Stimulated activated CD4-positive, alpha-beta T cell treated with anti-CD3 and anti-CD28 coated beads, Interleukin-2, amount 100 ng/mL, for 48 hours (primary cell): ENCODE data around the gene MRPS34.

Source experiments
- DNase-seq, 2 donors: peaks; one replicate each; pipeline ENCODE4 v3.0.0-alpha.2; 2020

MRPS34 gene

DNA sequence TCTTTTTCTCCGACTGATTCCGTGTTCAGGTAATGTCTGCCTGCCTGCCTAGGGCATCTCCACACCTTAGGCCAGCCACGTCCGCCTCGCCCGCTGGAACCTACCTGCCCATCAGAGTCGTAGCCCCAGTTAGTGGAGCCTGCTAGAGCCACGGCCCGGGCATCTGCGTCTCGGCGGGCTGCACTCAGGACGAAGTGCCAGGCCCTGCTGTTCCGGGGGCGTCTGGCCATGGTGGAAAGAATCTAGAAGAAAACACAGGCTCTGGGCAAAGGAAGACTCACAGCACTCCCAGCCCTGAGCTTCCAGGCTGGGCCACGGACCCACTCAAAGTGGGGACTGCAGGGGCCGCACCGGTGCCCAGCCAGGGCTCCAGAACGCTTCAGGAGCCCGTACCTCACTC is 8.3 kb upstream of the MRPS34 start:
- no peak for DNase-seq

DNA sequence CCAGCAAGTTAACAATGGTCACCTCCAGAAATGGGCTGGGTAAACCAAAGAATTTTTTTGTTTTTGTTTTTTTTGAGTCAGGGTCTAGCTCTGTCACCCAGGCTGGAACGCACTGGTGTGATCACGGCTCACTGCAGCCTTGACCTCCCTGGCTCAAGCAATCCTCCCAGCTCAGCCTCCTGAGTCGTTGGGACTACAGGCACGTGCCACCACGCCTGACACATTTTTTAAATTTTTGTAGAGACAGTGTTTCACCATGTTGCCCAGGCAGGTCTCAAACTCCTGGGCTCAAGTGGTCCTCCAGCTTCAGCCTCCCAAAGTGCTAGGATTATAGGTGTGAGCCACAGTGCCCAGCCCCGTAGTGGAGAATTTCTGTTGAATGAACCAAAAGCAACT is 7.7 kb upstream of the MRPS34 start:
- no peak for DNase-seq

DNA sequence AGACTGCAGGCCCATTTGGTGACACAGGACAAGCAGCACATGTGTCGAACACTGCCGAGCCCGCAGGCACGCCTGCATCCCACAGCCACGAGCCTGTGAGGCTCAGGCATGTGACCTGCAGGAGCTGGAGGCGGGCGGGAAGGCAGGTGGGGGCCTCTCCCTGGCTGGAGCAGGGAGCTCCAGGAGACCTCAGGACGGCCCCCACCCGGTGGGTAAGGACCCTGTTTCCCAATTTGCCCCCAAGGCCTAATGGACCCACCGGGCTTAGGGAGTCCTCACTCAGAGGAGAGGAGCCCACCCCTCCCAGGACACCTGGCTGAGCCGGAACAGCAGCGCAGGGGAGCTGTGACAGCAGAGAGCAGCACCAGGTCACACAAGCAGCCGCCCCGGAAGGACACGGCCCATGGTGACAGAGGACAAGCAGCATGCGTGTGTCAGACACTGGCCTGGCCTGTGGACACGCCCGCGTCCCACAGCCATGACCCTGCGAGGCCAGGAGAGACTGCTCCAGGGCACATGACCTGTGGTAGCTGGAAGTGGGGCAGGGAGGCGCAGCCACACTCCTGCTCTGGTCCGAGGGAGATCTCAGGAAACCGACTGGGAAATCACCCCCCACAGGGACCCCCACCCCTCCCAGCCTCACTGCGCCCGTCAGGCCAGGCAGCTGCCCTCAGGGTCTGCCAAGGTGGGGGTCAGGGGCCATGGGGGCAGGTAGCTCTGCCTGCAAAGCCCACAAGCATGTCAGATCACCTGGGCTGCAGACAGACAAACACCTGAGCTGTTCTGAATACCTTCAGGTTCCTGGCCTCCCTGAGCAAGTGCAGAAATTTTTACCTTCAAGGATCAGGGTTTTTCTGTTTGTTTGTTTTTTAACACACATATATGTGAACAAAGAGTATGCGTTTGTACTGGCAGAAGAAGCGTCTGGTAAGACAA is 7.1 kb upstream of the MRPS34 start:
- DNase-seq, result no peak

DNA sequence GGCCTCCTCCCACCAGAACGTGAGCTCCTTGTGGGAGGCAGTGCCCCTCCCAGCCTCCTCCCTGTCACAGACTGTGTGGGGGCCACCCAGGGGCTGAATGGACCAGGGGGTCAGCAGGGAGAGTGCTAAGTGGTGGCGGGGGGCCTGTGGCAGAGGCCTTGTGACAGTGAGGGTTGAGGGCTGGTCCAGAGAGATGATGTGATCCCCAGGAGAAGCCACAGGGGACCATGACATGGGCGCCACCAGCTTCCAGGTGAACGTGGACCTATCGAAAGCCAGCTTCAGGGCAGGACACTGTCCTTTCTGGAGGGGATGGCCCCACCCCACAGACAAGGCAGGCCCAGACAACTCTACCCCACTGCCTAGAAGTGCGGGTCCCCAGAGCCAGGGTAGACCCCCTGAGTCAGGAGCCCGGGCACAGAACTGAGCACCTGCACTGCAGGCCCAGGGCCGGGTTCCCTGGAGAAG is 6.3 kb upstream of the MRPS34 start:
- DNase-seq, result no peak

DNA sequence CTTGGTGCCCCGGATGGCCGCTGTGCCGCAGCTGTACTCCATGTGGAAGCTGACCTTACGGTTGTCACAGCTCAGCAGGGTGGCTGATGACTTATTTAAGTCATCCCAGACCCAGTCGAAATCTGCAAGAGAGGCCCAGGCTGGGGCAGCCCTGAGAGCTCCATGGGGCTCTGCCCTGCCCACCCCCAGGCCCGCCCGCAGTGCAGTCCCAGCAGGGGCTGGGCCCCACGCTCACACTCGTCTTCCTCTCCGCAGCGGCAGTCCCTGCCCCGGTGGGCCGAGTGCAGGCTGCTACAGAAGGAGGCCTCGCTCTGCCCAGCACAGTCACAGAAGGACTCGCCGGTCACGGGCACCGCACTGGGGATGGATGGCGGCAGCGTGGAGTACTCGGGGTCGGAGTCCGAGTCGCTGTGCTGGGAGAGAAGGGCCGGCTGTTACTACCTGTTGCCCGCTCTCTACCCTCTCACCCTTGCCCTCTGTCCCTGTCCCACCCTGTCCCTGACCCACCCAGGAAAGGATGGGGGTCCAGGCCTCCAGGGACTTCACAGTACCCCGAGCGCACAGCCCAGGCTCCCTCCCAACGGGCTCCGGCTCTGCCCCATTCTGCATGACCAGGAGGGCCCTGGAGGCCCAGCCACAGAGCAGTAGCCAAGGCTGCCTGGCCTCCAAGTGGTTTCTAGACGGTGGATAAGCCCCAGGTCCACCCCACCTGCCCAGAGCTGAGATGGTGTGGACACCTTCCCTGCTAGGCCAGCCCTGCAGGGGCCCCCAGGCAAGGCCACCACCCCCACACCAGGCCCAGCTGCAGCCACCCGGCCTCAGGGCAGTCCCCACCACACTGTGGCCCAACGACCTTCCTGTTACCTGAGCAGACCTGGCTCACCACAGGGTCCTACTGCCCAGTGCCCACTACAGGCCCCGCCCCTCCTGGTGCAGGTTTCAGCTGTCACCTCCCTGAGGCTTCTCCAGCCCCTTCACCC is 5.6 kb upstream of the MRPS34 start:
- no peak for DNase-seq

DNA sequence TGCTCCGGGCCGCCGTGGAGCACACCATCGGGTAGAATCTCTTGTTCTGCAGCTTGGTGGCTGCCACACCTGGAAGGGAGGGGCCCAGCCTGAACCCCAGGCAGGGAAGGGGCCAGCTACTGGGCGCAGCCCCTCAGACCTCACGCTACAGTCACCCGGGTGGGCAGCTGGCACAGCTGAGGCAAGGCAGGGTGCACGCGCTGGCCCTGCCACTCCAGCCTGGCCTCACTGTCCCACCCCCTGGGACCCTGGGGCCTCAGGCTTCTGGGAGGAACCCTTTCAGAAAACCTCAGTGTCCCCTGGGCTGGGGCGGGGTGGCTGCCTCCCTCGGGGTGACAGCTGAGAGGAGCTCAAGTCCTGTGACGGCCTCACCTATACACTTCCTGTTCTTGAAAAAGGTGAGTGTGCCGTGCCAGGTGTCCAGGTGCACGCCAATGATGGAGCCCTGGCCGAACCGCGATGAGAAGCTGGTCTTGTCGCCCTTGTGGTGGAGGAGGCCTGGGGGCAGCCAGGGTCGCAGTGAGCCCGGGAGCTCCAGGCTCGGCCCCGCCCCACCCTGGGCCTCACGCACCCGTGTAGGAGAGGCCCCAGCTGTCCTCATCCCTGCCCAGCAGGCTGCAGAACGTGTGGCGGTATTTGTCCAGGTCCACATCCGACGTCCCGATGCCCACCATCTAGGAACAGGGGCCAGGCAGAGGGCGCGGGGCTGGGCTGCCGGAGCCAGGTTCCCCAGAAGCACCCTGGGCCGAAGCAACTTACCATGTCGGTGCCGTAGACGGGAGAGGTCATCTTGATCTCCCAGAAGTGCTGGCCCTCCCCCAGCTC is 4.7 kb upstream of the MRPS34 start:
- no peak for DNase-seq

DNA sequence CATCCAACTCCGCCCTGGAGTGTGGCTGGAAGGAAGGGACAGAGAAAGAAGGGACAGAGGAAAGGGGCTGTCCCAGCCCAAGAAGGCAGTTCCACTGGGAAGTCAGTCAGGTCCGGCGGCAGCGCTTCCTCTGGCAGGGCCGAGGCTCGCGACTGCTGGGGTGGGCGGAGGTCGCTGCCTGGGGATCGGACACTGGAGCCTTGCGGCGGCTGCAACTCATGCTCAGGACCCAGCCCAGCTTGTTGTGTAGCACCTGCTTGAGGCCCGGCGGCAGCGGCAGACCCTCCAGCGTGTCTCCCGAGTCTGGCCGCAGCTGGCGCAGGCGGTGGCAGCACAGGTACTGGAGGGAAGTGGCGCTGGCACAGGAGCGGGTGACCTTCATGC is 4.0 kb upstream of the MRPS34 start:
- DNase-seq, result no peak

DNA sequence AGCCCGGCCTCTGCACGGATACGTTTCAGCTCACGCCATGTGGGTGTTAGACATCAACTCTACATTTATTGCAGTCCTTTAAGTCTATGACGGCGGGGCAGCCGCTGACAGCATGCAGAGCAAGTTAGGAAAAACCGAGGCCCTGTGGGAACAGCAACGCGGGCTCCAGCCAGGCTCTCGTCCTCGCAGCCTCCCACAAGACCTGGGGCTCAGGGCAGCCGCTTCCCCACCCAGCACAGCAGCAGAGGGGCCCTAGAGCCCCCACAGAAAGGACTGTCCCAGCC is 3.7 kb upstream of the MRPS34 start:
- no peak for DNase-seq

DNA sequence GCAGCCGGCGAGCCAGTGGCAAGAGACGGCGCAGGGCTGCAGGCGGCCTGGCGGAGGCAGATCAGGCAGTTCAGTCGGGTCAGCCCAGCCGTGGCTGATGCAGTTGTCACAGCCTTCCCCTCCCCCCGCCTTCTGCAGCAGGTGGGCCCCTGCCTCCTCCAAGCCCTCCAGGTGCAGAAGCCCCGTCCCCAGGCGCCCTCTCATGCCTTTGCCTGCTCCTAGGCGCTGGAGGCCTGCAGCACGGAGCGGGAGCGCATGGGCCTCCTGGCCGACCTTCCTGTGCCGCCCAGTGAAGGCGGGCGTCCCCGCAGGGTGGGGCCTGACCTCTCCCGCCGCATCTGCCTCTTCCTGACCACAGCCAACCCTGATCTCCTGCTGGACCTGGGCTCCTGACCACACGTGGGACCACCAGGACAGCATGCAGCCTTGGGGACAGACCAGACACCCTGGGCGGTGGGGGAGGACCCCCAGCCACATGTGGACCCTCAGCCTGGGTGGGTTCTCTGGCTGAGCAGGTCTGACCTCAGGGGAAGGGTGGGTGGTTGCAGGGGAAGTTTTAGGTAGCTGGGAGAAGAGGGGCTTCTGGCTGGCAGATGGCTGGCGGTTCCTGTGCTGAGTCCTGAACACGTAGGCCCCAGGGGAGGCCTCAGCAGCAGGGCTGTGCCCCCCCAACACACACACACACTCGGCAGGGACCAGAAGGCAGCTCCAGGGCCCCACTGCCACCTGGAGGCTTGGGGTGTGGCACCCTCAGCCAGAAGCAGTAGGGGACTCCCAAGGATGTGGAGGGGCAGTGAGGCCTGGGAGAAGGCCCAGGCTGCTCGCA is 3.1 kb upstream of the MRPS34 start:
- DNase-seq, result no peak

DNA sequence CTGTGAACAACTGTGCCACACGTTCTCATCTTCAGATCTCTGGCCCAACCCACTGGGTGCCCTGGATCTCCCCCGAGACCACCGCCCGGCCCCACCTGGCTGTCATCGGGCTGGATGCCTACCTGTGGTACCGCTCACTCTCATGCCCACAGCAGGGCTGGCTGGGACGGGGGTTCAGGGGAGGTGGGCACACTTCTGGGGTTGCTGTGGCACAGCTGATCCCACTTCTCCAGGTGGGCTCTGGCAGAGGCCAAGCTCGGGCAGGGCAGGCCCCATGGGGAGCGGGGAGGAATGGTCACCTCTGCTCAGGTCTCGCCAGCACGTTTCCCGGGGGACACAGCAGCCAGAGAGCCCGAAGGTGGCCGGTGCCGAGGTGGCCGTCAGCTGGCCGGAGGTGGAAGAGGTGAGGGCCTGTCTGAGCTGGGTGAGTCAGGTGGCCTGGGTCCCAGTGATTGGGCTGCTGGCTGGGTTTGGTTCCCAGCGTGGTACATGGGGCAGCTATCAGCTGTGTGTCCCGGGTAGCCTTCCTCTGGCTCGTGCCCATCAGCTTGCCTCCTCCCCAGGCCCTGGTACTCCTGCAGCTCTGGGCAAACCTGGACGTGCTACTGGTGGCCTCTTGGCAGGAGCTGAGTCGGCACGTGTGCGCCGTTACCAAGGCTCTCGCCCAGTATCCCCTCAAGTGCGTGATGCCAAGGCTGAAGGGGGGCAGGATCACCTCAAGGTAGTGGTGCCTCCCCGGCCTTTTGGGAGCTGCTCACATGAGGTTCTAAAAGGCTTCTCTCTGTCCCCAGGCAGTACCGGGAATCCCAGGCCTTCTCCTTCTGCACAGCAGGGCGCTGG is 2.3 kb upstream of the MRPS34 start:
- DNase-seq, result no peak

DNA sequence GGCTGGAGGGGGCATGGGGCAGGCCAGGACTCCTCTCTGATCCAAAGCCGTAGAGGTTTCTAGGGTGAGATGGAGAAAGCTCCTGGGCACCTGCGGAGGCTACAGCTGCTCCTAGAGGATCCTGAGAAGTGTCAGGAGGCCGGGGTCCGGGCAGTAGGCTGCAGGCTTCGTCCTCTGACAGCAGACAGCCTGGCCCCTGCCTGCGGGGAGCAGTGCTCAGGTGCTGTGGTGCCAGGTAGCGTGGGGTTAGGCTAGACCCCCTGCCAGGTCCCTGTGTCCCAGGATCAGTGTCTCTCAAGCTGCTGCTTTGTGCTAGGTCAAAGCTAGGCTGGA is 1.5 kb upstream of the MRPS34 start:
- no peak for DNase-seq

DNA sequence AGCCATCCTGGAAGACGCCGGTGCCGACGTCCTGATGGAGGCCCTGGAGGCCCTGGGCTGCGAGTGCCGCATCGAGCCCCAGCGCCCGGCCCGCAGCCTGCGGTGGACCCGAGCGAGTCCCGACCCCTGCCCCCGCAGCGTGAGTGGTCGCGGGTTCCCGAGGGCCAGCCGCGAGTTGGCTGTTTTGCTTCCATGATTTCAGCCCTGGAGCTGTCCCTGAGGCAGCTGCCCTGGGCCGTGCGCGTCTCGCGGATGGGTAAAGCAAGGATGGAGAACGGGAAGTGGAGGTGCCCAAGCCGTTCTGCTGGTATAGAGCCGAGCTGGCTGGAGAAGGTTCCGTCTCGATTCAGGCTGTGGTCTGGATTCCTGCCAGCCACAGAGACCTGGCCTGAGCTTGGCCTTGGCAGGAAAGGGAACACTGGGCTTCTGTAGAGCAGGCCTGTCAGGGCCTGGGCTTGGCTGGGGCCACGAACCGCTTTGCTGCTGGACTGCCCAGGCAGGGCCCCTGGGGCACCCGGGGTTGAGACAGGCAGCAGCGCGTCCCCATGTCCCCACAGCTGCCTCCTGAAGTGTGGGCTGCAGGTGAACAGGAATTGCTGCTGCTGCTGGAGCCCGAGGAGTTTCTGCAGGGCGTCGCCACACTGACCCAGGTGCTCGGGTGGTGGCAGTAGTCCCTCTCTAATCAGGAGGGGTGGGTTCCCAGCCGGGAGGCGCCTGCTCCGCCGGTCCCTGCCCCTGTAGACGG is 941 bp upstream of the MRPS34 start:
- DNase-seq, result no peak

DNA sequence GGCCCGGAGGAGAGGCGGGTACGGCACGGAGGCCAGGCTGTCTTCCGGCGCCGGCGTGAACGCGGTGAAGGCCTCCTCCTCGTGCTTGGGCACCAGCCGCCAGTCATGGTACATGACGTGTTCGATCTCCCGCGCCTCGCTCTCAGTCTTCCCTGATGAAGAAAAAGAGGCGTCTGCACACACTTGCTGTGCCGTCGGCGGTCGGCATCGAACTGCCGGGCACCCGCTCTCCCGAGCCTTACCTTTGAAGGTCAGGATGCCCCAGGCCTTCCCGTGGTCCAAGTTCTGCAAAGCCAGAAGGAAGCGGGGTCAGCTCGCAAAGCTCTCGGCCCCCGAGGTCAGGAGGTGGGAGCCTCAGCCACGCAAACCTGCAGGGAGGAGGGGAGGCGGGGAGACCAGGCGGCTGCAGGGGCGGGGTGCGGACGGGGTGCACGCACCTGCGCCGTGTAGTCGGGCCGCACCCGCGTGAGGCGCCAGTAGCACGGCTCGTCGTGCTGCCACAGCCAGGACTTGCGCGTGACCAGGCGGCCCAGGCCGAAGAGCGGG is 499 bp downstream of the MRPS34 start, which contains the start of gene EME2:
Gene EME2, plus strand, starts transcription at position 449 of the 546 bp plus-strand sequence. CDS start 418 bp downstream, outside the sequence.
- peak; percentile 40 to 50 for DNase-seq

DNA sequence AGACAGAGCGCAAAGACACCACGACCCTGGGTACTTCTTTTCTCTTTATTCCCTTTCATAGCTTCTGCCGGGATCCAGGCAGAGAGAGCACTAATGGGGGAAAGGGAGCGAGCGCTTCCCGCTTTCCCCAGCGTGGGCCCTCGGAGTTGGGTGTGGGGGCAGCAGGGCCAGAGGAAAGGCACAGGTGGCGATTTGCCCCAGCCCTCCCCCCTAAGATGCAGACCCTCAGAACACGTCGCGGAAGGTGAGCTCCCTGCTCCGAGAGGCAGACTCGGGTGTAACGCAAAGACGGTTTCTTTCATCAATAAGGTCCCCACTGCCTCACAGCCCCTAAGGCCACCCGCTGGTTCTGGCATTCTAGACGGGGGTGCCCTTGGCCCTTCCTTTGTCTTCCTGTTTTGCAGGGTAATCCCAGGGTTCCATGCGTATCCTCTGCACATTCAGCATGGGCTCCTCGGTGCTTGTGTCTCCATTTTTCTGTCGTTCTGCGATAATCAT is 1.0 kb downstream of the MRPS34 start:
- no peak for DNase-seq

DNA sequence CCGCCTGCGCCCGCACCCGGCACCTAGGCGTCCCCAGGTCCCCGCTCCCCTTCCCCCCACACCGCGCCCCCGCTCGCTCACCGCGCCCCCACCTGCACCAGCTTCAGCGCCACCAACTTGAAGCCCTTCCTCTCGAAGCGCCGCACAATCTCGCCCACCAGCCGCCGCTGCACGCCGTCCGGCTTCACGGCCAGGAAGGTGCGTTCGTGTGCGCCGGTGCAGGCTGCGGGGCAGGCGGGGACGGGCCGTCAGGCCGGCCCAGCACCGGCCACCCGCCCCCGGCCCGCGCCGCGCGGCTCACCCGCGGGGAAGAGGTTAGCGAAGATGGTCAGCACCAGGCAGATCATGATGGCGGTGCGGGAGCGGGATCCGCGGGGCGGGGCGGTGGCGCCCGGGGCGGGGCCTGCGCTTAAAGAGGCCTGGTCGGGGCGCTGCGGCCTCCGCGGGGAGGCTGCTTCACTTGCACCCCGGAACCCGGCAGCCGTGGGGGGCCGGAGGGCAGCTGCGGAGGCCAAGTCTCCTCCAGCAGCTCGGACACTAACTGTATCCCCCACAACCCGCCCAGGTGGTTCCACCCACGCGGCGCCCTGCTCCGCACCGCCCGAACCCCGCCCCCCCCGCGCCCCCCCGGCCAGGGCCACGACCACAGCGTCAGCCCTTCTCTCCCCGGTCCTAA is 1.6 kb downstream of the MRPS34 start, which contains the start of gene NME3:
Gene NME3, minus strand, starts transcription at position 356 of the 676 bp plus-strand sequence. Its CDS starts 9 bp downstream, at position 347.
- peak; percentile 74 to 80 for DNase-seq

DNA sequence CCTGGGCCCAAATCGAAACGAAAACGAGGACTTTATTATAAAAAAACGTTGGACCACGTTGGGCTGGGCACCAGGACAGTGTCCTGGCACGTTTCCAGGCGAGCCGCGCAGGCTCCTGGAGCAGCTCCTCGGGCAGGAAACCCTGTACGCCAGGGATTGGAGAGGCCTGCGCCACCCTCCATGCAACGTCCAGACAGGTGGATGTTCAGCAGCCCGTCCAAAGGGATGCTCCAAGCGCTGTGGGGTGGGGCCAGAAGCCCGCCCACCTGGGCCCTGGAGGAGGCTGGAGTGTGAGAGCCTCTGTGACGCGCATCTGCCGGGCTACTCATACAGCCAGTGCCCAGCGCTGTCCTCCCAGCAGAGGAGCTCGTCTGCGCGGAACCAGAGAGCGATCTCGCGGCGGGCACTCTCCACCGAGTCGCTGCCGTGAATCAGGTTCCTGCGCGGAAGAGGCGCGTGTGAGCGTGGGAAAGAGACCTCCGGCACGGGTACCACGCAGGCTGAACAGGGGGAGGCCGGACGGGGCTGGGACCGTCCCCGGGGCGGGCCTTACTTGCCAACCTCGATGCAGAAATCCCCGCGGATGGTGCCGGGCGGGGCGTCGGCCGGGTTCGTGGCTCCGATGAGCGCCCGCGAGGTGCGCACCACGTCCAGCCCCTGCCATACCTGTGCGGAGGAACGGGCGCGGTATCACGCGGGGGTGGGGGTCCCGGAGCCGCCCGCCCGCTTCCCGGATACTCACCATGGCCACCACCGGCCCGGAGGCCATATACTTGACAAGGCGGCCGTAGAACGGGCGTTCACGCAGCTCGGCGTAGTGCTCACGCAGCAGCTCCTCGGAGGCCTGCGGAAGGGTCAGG is 2.4 kb downstream of the MRPS34 start:
- DNase-seq, result peak; percentile 33 to 47

DNA sequence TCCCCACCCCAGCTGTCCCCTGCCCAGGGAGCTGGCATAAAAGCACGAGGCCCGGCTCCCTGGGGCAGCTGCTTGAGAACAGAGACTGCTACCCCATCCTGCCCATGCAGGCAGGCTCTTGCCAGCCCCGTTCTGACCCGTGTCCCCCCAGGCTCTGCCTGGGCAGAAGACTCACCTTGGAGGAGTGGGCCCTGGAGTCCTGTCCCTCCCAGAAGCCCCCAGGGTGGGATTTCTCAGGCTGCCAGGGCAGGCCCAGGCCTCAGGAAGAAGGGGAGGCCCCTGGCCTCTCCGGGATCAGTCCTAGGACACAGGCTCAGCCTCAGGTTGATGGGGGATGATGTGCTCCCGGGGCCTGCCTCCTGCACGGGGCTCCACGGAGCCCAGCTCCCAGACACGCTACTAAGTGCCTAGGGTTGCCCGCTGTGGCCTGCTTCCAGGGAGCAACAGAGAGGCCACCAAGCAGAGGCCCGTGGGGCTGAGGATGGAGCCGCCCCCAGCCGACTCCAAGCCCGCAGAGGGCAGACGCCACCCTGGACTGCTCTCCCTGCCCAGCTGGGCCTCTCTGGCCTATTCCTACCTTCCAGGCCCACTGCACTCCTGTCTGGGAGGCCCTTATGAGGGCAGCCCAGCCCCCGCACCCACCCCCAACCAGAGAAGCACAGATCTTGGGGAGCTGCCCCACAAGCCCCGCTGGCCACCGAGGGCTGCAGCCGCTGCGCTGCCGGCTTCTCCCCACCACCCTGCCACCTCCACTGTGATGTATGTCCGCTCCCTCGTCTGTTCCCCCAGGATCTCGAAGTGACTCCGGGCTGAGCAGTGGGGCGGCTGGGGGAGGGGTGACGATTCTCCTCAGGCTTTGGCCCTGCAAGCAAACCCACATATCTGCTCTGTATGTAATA is 3.3 kb downstream of the MRPS34 start:
- DNase-seq, result no peak
